HCT116 (cell line): ENCODE data around the gene GBX1.

Source experiments
- CTCF ChIP-seq, 3 experiments: fragments of 200-600 bp in 1 of 3; sonication (generic) in 1 of 3; IDR thresholded peaks in 2 of 3; conservative IDR thresholded peaks in 1 of 3; 2 replicates each; pipeline ENCODE4 v1.5.1; 2012 to 2017; ENCODE audit warnings: low read depth in 2 of 3, low read length in 2 of 3, antibody characterized with exemption in 1 of 3, borderline replicate concordance in 1 of 3, control low read depth in 1 of 3, mild to moderate bottlenecking in 1 of 3, mixed read lengths in 1 of 3, mixed run types in 1 of 3, moderate library complexity in 1 of 3; ENCODE audit not compliant: insufficient read depth in 1 of 3
- EGR1 ChIP-seq: IDR thresholded peaks from 2 replicates; pipeline ENCODE4 v1.6.1; 2012; ENCODE audit warnings: low read depth
- ELF1 ChIP-seq: IDR thresholded peaks from 2 replicates; pipeline ENCODE4 v1.6.1; 2012; ENCODE audit warnings: low read depth, borderline replicate concordance
- EZH2 ChIP-seq: fragments of 200-600 bp; sonication (generic); IDR thresholded peaks from 2 replicates; pipeline ENCODE4 v1.6.1; 2017; ENCODE audit warnings: antibody characterized with exemption, mixed run types
- FOSL1 ChIP-seq: IDR thresholded peaks from 2 replicates; pipeline ENCODE4 v1.6.1; 2012; ENCODE audit warnings: low read depth
- POLR2A ChIP-seq: IDR thresholded peaks from 2 replicates; pipeline ENCODE4 v1.7.0; 2011; ENCODE audit warnings: borderline replicate concordance; ENCODE audit not compliant: insufficient read depth, insufficient read length; ENCODE audit errors: extremely low read depth
- POLR2AphosphoS5 ChIP-seq: IDR thresholded peaks from 2 replicates; pipeline ENCODE4 v1.6.1; 2011; ENCODE audit warnings: mild to moderate bottlenecking, low read depth, low read length, moderate library complexity
- RAD21 ChIP-seq: IDR thresholded peaks from 2 replicates; pipeline ENCODE4 v1.6.1; 2012; ENCODE audit warnings: low read depth, mild to moderate bottlenecking
- REST ChIP-seq: IDR thresholded peaks from 2 replicates; pipeline ENCODE4 v1.6.1; 2012; ENCODE audit warnings: low read depth
- SIN3A ChIP-seq: IDR thresholded peaks from 2 replicates; pipeline ENCODE4 v1.6.1; 2012; ENCODE audit warnings: low read depth
- TCF7L2 ChIP-seq: IDR thresholded peaks from 2 replicates; pipeline ENCODE4 v1.7.0; 2011; ENCODE audit warnings: borderline replicate concordance, inconsistent platforms; ENCODE audit not compliant: insufficient read depth, insufficient read length; ENCODE audit errors: extremely low read depth
- ZNF274 ChIP-seq: fragments of 200-500 bp; sonication (Bioruptor generic); IDR thresholded peaks from 2 replicates; pipeline ENCODE4 v1.6.1; 2014; ENCODE audit warnings: mild to moderate bottlenecking, low read depth, low read length, inconsistent platforms
- TF ChIP-seq, protein P1 (sequence below): IDR thresholded peaks from 2 replicates; pipeline ENCODE4 v1.6.1; 2012

DNA sequence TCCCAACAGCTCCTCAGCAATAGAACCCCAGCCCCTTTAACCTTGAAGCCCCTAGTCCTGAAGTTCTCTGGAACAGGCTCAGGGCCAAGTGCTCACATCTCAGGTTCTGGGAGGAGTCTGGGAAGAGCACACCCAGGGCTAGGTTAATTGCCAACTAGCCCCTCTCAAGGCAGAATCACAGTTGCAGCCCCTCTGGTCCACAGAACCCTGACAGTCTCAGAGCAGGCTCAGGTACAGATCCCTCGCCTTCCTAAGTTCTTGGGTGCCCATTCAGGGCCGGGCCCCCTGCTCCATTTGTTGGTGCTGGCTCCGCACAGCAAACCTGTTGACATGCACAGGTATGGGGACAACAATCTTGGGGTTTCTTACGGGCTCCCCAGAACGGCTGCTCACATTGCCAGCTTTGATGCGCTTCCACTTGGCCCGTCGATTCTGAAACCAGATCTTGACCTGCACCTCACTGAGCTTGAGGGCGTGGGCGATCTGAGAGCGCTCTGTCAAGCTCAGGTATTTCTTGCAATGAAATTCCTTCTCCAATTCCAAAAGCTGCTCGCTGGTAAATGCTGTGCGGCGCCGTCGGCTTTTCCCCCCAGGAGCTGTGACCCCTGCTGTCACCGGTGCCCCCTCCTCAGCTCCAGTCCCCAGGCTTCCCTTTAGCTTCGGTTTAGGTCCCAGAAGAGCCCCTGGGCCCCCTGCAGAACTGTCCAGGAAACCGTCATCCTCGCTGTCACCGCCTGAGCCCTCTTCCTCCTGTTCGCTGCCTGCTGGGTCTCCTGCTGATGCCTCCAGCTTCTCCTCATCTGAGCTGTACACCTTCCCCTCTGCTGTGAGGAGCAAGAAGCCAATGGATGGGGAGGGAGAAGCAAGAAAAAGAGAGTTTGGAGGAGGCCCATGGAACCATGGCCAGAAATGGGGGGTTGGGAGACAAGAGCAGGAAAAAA is 18.9 kb downstream of the GBX1 start:
- TF ChIP-seq CTCF (IDR thresholded peaks at IDR 0.05 in 2 of 3, conservative IDR thresholded peaks at IDR 0.05 in 1 of 3; ENCODE audit: borderline replicate concordance in 1 of 3, insufficient read depth in 1 of 3, low read depth in 2 of 3, low read length in 2 of 3): no peak
- no peak; the same call in 1 of the 2 replicates for TF ChIP-seq POLR2AphosphoS5
- TF ChIP-seq, protein P1, sequence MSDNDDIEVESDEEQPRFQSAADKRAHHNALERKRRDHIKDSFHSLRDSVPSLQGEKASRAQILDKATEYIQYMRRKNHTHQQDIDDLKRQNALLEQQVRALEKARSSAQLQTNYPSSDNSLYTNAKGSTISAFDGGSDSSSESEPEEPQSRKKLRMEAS: no peak
- TF ChIP-seq EGR1: no peak
- no peak for TF ChIP-seq TCF7L2
- no peak for TF ChIP-seq RAD21
- TF ChIP-seq ELF1: no peak
- no peak for TF ChIP-seq POLR2A
- no peak for TF ChIP-seq FOSL1
- TF ChIP-seq REST: no peak
- no peak for TF ChIP-seq SIN3A
- no peak for TF ChIP-seq EZH2
- TF ChIP-seq ZNF274: no peak
